Tongue (tissue), 2 donors: Measurements from ENCODE around the gene CHST9. TPM values are rescaled to one million over a fixed set of nuclear protein-coding genes. Genes with fewer than 3 reads are reported as not detected.
"Not testable (repeated sequence)": the region's sequence is repeated elsewhere in the genome, so short reads cannot be mapped to it uniquely, and the experiment has no call there.

ENCODE experiments used
- DNase-seq: peaks from one replicate; pipeline ENCODE4 v3.0.0-alpha.2; 2015
- total RNA-seq: library from RNA; depleted of rRNA; stranded (reverse); fragments of >200 nt; gene quantifications from one replicate; pipeline ENCODE4 v1.2.3, GENCODE V29; 2014

Gene CHST9
- total RNA-seq, 1 donor from 2014 or later: 6.2 TPM

- DNase-seq: peak; percentile 64
These were observed 180.9 kb downstream of the CHST9 start for GRCh38 chr18:27004056-27004829.

GRCh38 chr18:26999797-27000196, 185.3 kb downstream of the CHST9 start:
- DNase-seq: no peak

GRCh38 chr18:26993568-26993967, 191.5 kb downstream of the CHST9 start:
- DNase-seq: no peak

- no peak for DNase-seq
These were observed 192.2 kb downstream of the CHST9 start for GRCh38 chr18:26992926-26993325.

GRCh38 chr18:26989842-26990241, 195.3 kb downstream of the CHST9 start:
- DNase-seq: no peak

GRCh38 chr18:26981360-26982082, 203.6 kb downstream of the CHST9 start:
- no peak for DNase-seq

- DNase-seq: no peak
These were observed 206.2 kb downstream of the CHST9 start for GRCh38 chr18:26978812-26979341.

- DNase-seq: no peak
These were observed 207.3 kb downstream of the CHST9 start for GRCh38 chr18:26977781-26978180.

GRCh38 chr18:26976206-26976605, 208.9 kb downstream of the CHST9 start:
- DNase-seq: no peak

- DNase-seq: not testable (repeated sequence)
These were observed 212.6 kb downstream of the CHST9 start for GRCh38 chr18:26972549-26972948.

- no peak for DNase-seq
These were observed 213.7 kb downstream of the CHST9 start for GRCh38 chr18:26971409-26971808.

- no peak for DNase-seq
These were observed 214.5 kb downstream of the CHST9 start for GRCh38 chr18:26970637-26971036.

GRCh38 chr18:26965206-26965605, 219.9 kb downstream of the CHST9 start:
- DNase-seq: no peak

GRCh38 chr18:26963292-26963691, 221.8 kb downstream of the CHST9 start:
- peak; percentile 34 for DNase-seq

GRCh38 chr18:26961839-26962238, 223.3 kb downstream of the CHST9 start:
- no peak for DNase-seq

GRCh38 chr18:26960911-26961310, 224.2 kb downstream of the CHST9 start:
- DNase-seq: peak; percentile 18

- DNase-seq: peak; percentile 56
These were observed 228.2 kb downstream of the CHST9 start for GRCh38 chr18:26956863-26957262.

- no peak for DNase-seq
These were observed 236.4 kb downstream of the CHST9 start for GRCh38 chr18:26948703-26949102.

GRCh38 chr18:26943906-26944305, 241.2 kb downstream of the CHST9 start:
- DNase-seq: no peak

GRCh38 chr18:26941584-26941983, 243.5 kb downstream of the CHST9 start:
- peak; percentile 23 for DNase-seq

GRCh38 chr18:26940744-26941398, 244.2 kb downstream of the CHST9 start:
- DNase-seq: no peak

GRCh38 chr18:26931659-26932058, 253.4 kb downstream of the CHST9 start:
- DNase-seq: no peak

- no peak for DNase-seq
These were observed 254.5 kb downstream of the CHST9 start for GRCh38 chr18:26930630-26931029.
